Activated naive CD8-positive, alpha-beta T cell treated with anti-CD3 and anti-CD28 coated beads, Interleukin-2, amount 10 ng/mL, durations not matched to agents 7 days and 5 days (primary cell): Measurements from ENCODE around the gene ZNF148. TPM values are rescaled to one million over a fixed set of nuclear protein-coding genes. Genes with fewer than 3 reads are reported as not detected.

ENCODE experiments used
- ATAC-seq: fragments of 150-1000 bp; cut with Tn5 transposase; one replicate; pipeline ENCODE4 v1.10.0; 2021; ENCODE audit warnings: low read depth, moderate library complexity
- POLR2A ChIA-PET: fragments of 350-600 bp; sonication (Branson Sonifier 250); formaldehyde crosslinking; loops from one replicate; lab custom pipeline; 2021; ENCODE audit warnings: antibody characterized with exemption; lab: Charles Lee
- DNase-seq: peaks from one replicate; pipeline ENCODE4 v3.0.0; 2021
- H3K27ac Mint-ChIP-seq: one replicate; pipeline ENCODE4 v1.8.0; 2022; ENCODE audit warnings: mild to moderate bottlenecking, mixed read lengths
- H3K27me3 Mint-ChIP-seq: one replicate; pipeline ENCODE4 v1.8.0; 2022; ENCODE audit warnings: mild to moderate bottlenecking, moderate library complexity, mixed read lengths
- H3K36me3 Mint-ChIP-seq: one replicate; pipeline ENCODE4 v1.8.0; 2021; ENCODE audit warnings: mild to moderate bottlenecking, mixed read lengths
- H3K4me1 Mint-ChIP-seq: one replicate; pipeline ENCODE4 v1.8.0; 2021; ENCODE audit warnings: mixed read lengths
- H3K4me3 Mint-ChIP-seq: one replicate; pipeline ENCODE4 v1.8.0; 2022; ENCODE audit warnings: mild to moderate bottlenecking, moderate library complexity, mixed read lengths
- H3K9me3 Mint-ChIP-seq: one replicate; pipeline ENCODE4 v1.8.0; 2021; ENCODE audit warnings: mixed read lengths
- total RNA-seq, 2 experiments: library from RNA; stranded (reverse); gene quantifications; one replicate each; pipeline ENCODE4 v1.2.3, GENCODE V29; 2021

ZNF148 gene
- total RNA-seq, 2 experiments from 2014 or later: 50.3 to 55.4 TPM

GRCh38 chr3:125359700-125360099 is 15.4 kb downstream of the ZNF148 start:
- ATAC-seq: no peak
- no peak for DNase-seq
- Mint-ChIP-seq H3K9me3 (no peaks in the 10 kb centered on the region), H3K27ac (peak overlapping the region; percentile 28), H3K27me3 (no peaks in the 10 kb centered on the region), H3K4me1 (peaks cover 39% of the 10 kb centered on the region), H3K36me3 (peaks cover 20% of the 10 kb centered on the region), H3K4me3 (no peak overlapping the region)
- POLR2A ChIA-PET: interaction anchor here (1.3 kb wide), 1 partner anchor 15 kb away, joined by 4 read pairs; the partner anchor contains the start of gene ZNF148

GRCh38 chr3:125358923-125359322 is 16.2 kb downstream of the ZNF148 start:
- Mint-ChIP-seq H3K4me3 (no peak overlapping the region), H3K36me3 (peaks cover 18% of the 10 kb centered on the region), H3K27ac (no peak overlapping the region), H3K27me3 (no peaks in the 10 kb centered on the region), H3K9me3 (no peaks in the 10 kb centered on the region), H3K4me1 (peaks cover 39% of the 10 kb centered on the region)
- POLR2A ChIA-PET: no interaction called here
- ATAC-seq (no peak), DNase-seq (no peak)

GRCh38 chr3:125357837-125358236 is 17.3 kb downstream of the ZNF148 start:
- no peak for DNase-seq
- H3K36me3 Mint-ChIP-seq: peaks cover 16% of the 10 kb centered on the region
- H3K27me3 Mint-ChIP-seq: no peaks in the 10 kb centered on the region
- peak overlapping the region; percentile 90 for H3K4me3 Mint-ChIP-seq
- ATAC-seq: no peak
- peaks cover 42% of the 10 kb centered on the region for H3K4me1 Mint-ChIP-seq
- H3K9me3 Mint-ChIP-seq: no peaks in the 10 kb centered on the region
- POLR2A ChIA-PET: interaction anchor here (2.7 kb wide), 1 partner anchor 18 kb away, joined by 13 read pairs; the partner anchor contains the start of gene ZNF148
- peak overlapping the region; percentile 8 for H3K27ac Mint-ChIP-seq

GRCh38 chr3:125357032-125357658 is 18.0 kb downstream of the ZNF148 start:
- Mint-ChIP-seq H3K27me3 (no peaks in the 10 kb centered on the region), H3K9me3 (no peaks in the 10 kb centered on the region), H3K27ac (peak overlapping the region; percentile 61), H3K4me3 (peak overlapping the region; percentile 90), H3K4me1 (peaks cover 45% of the 10 kb centered on the region), H3K36me3 (peaks cover 14% of the 10 kb centered on the region)
- DNase-seq: peak; percentile 69
- POLR2A ChIA-PET: interaction anchor here (2.7 kb wide), 1 partner anchor 19 kb away, joined by 13 read pairs; the partner anchor contains the start of gene ZNF148
- ATAC-seq: peak; percentile 96

GRCh38 chr3:125356140-125357026 is 18.7 kb downstream of the ZNF148 start:
- DNase-seq: no peak
- POLR2A ChIA-PET: interaction anchor here (2.7 kb wide), 1 partner anchor 19 kb away, joined by 13 read pairs; the partner anchor contains the start of gene ZNF148
- no peak for ATAC-seq
- Mint-ChIP-seq H3K4me3 (peak overlapping the region; percentile 90), H3K9me3 (no peaks in the 10 kb centered on the region), H3K4me1 (peaks cover 49% of the 10 kb centered on the region), H3K36me3 (peaks cover 16% of the 10 kb centered on the region), H3K27me3 (no peaks in the 10 kb centered on the region), H3K27ac (peak overlapping the region; percentile 26)

GRCh38 chr3:125353659-125354058 is 21.5 kb downstream of the ZNF148 start:
- Mint-ChIP-seq H3K36me3 (peaks cover 29% of the 10 kb centered on the region), H3K4me3 (no peak overlapping the region), H3K9me3 (peaks cover 1% of the 10 kb centered on the region), H3K4me1 (peaks cover 51% of the 10 kb centered on the region), H3K27me3 (no peaks in the 10 kb centered on the region), H3K27ac (no peak overlapping the region)
- DNase-seq (no peak), ATAC-seq (no peak)
- POLR2A ChIA-PET: no interaction called here

- H3K4me1 Mint-ChIP-seq: peaks cover 54% of the 10 kb centered on the region
- ATAC-seq (no peak), DNase-seq (no peak)
- no peak overlapping the region for H3K4me3 Mint-ChIP-seq
- peaks cover 34% of the 10 kb centered on the region for H3K36me3 Mint-ChIP-seq
- H3K27me3 Mint-ChIP-seq: no peaks in the 10 kb centered on the region
- H3K27ac Mint-ChIP-seq: no peak overlapping the region
- POLR2A ChIA-PET: no interaction called here
- H3K9me3 Mint-ChIP-seq: peaks cover 5% of the 10 kb centered on the region
These were observed 22.0 kb downstream of the ZNF148 start for GRCh38 chr3:125353128-125353527.

- H3K4me3 Mint-ChIP-seq: no peak overlapping the region
- POLR2A ChIA-PET: interaction anchor here (0.6 kb wide), 1 partner anchor 79 kb away, joined by 4 read pairs; no protein-coding TSS in a partner anchor
These were observed 23.2 kb downstream of the ZNF148 start for GRCh38 chr3:125351814-125352456.

GRCh38 chr3:125351152-125351551 is 24.0 kb downstream of the ZNF148 start:
- POLR2A ChIA-PET: interaction anchor here (0.6 kb wide), 1 partner anchor 80 kb away, joined by 4 read pairs; no protein-coding TSS in a partner anchor
- Mint-ChIP-seq H3K4me3 (no peak overlapping the region), H3K27me3 (no peaks in the 10 kb centered on the region), H3K9me3 (peaks cover 13% of the 10 kb centered on the region), H3K27ac (no peak overlapping the region), H3K4me1 (peaks cover 45% of the 10 kb centered on the region), H3K36me3 (peaks cover 43% of the 10 kb centered on the region)
- no peak for ATAC-seq
- DNase-seq: no peak

More at GRCh38 chr3:125351814-125352456, 23.2 kb downstream of the ZNF148 start:
- DNase-seq: no peak
- ATAC-seq: no peak
- H3K4me1 Mint-ChIP-seq: peaks cover 50% of the 10 kb centered on the region
- no peak overlapping the region for H3K27ac Mint-ChIP-seq
- peaks cover 37% of the 10 kb centered on the region for H3K36me3 Mint-ChIP-seq
- H3K9me3 Mint-ChIP-seq: peaks cover 8% of the 10 kb centered on the region
- H3K27me3 Mint-ChIP-seq: no peaks in the 10 kb centered on the region

- Mint-ChIP-seq H3K36me3 (peaks cover 49% of the 10 kb centered on the region), H3K4me3 (no peak overlapping the region), H3K4me1 (peaks cover 41% of the 10 kb centered on the region), H3K27ac (peak overlapping the region; percentile 17), H3K9me3 (peaks cover 16% of the 10 kb centered on the region), H3K27me3 (no peaks in the 10 kb centered on the region)
- no peak for ATAC-seq
- DNase-seq: no peak
- POLR2A ChIA-PET: no interaction called here
These were observed 24.5 kb downstream of the ZNF148 start for GRCh38 chr3:125350597-125350996.

GRCh38 chr3:125349556-125350165 is 25.5 kb downstream of the ZNF148 start:
- POLR2A ChIA-PET: no interaction called here
- no peaks in the 10 kb centered on the region for H3K27me3 Mint-ChIP-seq

GRCh38 chr3:125349055-125349454 is 26.1 kb downstream of the ZNF148 start:
- DNase-seq: no peak
- peaks cover 29% of the 10 kb centered on the region for H3K9me3 Mint-ChIP-seq
- H3K27me3 Mint-ChIP-seq: no peaks in the 10 kb centered on the region
- H3K4me1 Mint-ChIP-seq: peaks cover 39% of the 10 kb centered on the region
- no peak for ATAC-seq
- no peak overlapping the region for H3K4me3 Mint-ChIP-seq
- peaks cover 64% of the 10 kb centered on the region for H3K36me3 Mint-ChIP-seq
- H3K27ac Mint-ChIP-seq: no peak overlapping the region
- POLR2A ChIA-PET: no interaction called here

More at GRCh38 chr3:125349556-125350165, 25.5 kb downstream of the ZNF148 start:
- DNase-seq (no peak), ATAC-seq (no peak)
- no peak overlapping the region for H3K4me3 Mint-ChIP-seq
- H3K9me3 Mint-ChIP-seq: peaks cover 24% of the 10 kb centered on the region
- peaks cover 36% of the 10 kb centered on the region for H3K4me1 Mint-ChIP-seq
- H3K36me3 Mint-ChIP-seq: peaks cover 58% of the 10 kb centered on the region
- no peak overlapping the region for H3K27ac Mint-ChIP-seq
